GM10266 (cell line): ENCODE data around the gene KANK2.
"Not testable (repeated sequence)": the region's sequence is repeated elsewhere in the genome, so short reads cannot be mapped to it uniquely, and the experiment has no call there.

Source experiments
- DNase-seq: peaks from one replicate; pipeline ENCODE4 v3.0.0; 2012; ENCODE audit errors: extremely low spot score
- CTCF ChIP-seq: IDR thresholded peaks from 2 replicates; pipeline ENCODE4 v1.5.1; 2012; ENCODE audit warnings: mild to moderate bottlenecking, low read depth; ENCODE audit not compliant: control insufficient read depth, insufficient read depth; ENCODE audit errors: missing control alignments

The KANK2 gene

GRCh38 chr19:11191273-11191755, 6.0 kb downstream of the KANK2 start:
- peak; percentile 62 for DNase-seq

GRCh38 chr19:11190501-11190900, 6.8 kb downstream of the KANK2 start:
- TF ChIP-seq CTCF, result no peak
- no peak for DNase-seq

More at GRCh38 chr19:11191273-11191755, 6.0 kb downstream of the KANK2 start:
- no peak for TF ChIP-seq CTCF

- no peak for TF ChIP-seq CTCF
Observed at GRCh38 chr19:11187441-11187840, 9.9 kb downstream of the KANK2 start.

GRCh38 chr19:11182994-11183393, 14.4 kb downstream of the KANK2 start:
- TF ChIP-seq CTCF, result no peak
- DNase-seq, result no peak

More at GRCh38 chr19:11187441-11187840, 9.9 kb downstream of the KANK2 start:
- no peak for DNase-seq

- DNase-seq, result no peak
- TF ChIP-seq CTCF, result no peak
Observed at GRCh38 chr19:11181488-11181887, 15.9 kb downstream of the KANK2 start.

GRCh38 chr19:11180975-11181374, 16.4 kb downstream of the KANK2 start:
- DNase-seq, result not testable (repeated sequence)

GRCh38 chr19:11180346-11180745, 17.0 kb downstream of the KANK2 start:
- DNase-seq, result no peak
- no peak for TF ChIP-seq CTCF

GRCh38 chr19:11179716-11180297, 17.5 kb downstream of the KANK2 start:
- peak; percentile 83 for DNase-seq
- TF ChIP-seq CTCF, result no peak

- not testable (repeated sequence) for DNase-seq
Observed at GRCh38 chr19:11179145-11179465, 18.2 kb downstream of the KANK2 start.
